ENCODE results near the gene COQ8A.

The COQ8A gene

GRCh38 chr1:226982451-226983177, 42.5 kb downstream of the COQ8A start:
- TF ChIP-seq, protein P1, sequence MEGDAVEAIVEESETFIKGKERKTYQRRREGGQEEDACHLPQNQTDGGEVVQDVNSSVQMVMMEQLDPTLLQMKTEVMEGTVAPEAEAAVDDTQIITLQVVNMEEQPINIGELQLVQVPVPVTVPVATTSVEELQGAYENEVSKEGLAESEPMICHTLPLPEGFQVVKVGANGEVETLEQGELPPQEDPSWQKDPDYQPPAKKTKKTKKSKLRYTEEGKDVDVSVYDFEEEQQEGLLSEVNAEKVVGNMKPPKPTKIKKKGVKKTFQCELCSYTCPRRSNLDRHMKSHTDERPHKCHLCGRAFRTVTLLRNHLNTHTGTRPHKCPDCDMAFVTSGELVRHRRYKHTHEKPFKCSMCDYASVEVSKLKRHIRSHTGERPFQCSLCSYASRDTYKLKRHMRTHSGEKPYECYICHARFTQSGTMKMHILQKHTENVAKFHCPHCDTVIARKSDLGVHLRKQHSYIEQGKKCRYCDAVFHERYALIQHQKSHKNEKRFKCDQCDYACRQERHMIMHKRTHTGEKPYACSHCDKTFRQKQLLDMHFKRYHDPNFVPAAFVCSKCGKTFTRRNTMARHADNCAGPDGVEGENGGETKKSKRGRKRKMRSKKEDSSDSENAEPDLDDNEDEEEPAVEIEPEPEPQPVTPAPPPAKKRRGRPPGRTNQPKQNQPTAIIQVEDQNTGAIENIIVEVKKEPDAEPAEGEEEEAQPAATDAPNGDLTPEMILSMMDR (IDR thresholded peaks at IDR 0.05; ENCODE audit: low read depth, low read length) = no peak
- DNase-seq (ENCODE audit: extremely low read depth, low read depth) = no peak

DNA sequence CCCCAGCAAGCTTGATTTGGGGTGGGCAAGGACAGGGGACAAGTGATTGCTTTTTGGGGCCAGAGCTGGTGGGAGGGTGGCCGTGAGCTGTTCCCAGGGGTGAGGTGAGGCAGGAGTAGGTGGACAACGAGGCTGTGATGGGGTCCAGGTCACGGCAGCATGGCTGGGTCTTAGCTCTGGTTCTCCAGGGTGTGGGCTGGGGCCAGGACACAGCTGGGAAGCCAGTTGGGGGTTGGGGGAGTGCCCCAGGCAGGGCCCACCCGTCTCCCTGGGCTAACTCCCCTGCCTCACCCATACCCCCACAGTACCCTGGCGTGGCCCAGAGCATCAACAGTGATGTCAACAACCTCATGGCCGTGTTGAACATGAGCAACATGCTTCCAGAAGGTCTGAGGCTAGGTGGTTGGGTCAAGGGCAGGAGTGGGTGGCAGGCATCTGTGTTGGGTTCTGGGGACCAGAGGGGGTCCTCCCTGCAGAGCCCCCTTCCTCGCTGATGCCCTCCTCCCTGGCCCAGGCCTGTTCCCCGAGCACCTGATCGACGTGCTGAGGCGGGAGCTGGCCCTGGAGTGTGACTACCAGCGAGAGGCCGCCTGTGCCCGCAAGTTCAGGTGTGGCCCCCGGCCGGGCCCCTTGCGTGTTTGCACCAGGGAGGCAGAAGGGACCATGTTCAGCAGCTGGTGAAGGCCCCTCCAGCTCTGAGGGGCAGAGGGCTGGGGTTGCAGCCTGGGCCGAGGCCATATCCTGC, 43.3 kb downstream of the COQ8A start:
- TF ChIP-seq, protein P1 (IDR thresholded peaks at IDR 0.05; ENCODE audit: low read depth, low read length) = no peak
- DNase-seq (ENCODE audit: extremely low read depth, low read depth) = no peak

DNA sequence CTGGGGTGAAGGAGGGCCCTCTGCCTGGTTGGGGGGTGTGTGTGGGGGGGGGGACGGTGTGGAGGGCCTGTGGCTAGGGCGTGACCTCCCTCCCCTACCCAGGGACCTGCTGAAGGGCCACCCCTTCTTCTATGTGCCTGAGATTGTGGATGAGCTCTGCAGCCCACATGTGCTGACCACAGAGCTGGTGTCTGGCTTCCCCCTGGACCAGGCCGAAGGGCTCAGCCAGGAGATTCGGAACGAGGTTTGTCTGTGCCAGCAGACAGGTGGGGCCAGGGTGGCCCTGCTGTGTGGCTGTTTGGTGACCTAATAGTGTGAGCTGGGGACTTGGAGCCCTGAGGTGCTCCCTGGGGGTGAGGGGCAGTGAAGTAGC, 43.9 kb downstream of the COQ8A start:
- TF ChIP-seq, protein P1 (IDR thresholded peaks at IDR 0.05; ENCODE audit: low read depth, low read length) = no peak
- DNase-seq (ENCODE audit: extremely low read depth, low read depth) = no peak

- no peak for DNase-seq (ENCODE audit: extremely low read depth, low read depth)
- TF ChIP-seq, protein P1 (IDR thresholded peaks at IDR 0.05; ENCODE audit: low read depth, low read length) = no peak
These were observed 44.6 kb downstream of the COQ8A start for GRCh38 chr1:226984521-226985238.

- no peak for DNase-seq (ENCODE audit: extremely low read depth, low read depth)
- TF ChIP-seq, protein P1 (IDR thresholded peaks at IDR 0.05; ENCODE audit: low read depth, low read length) = no peak
These were observed 45.2 kb downstream of the COQ8A start for GRCh38 chr1:226985239-226985838.

DNA sequence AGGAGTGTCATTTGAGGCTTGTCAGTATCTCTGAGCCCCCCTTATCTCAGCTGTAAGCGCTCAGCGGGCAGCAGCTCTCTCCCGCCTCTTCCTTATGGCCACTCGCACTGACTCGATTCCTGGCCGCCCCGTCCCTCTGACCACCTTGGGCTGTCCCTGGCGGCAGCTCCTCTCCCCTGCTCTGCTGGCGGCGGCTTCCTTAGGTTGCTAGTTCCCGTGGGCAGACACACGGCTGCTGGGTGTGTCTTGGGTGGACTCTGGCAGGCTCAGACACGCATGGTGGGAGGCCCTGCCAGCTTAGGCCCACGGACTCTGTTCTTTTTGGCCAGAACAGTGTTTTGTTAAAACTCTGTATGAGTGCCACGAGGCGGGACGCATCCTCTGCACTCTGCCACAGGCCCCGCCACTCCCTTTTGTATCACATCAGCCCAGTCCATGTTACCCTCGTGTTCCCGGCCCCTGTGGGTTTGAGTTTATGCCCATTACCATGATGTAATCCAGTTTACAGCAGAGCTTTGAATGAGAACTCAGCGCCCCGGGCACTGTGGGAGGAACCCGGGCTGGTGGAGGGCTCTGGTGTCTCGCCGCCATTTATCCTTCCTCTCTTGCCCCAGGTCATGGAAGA, 45.9 kb downstream of the COQ8A start:
- TF ChIP-seq, protein P1 (IDR thresholded peaks at IDR 0.05; ENCODE audit: low read depth, low read length) = no peak
- DNase-seq (ENCODE audit: extremely low read depth, low read depth) = no peak
